Gastrocnemius medialis (tissue), 4 donors: ENCODE data around the gene EXOC3L4. TPM values are rescaled to one million over a fixed set of nuclear protein-coding genes. Genes with fewer than 3 reads are reported as not detected.

Experiments used
- ATAC-seq, 2 donors: fragments of 150-250 bp; one replicate each; pipeline ENCODE4 v1.9.1; 2016
- DNase-seq, 2 donors: peaks; one replicate each; pipeline ENCODE4 v3.0.0-alpha.2; 2019
- H3K27ac ChIP-seq, 4 donors: fragments of 200-600 bp; sonication (generic); 1 replicate in 1 of 4; 2 replicates in 3 of 4; pipeline ENCODE4 v1.5.1; 2016 to 2018; ENCODE audit warnings: mild to moderate bottlenecking in 2 of 4, moderate library complexity in 1 of 4
- H3K27me3 ChIP-seq, 3 donors: fragments of 200-600 bp; sonication (generic) in 2 of 3; 1 replicate in 1 of 3; 2 replicates in 2 of 3; pipeline versions ENCODE4 v1.5.1 to v1.6.0; 2016 to 2019; ENCODE audit warnings: mild to moderate bottlenecking in 1 of 3, moderate library complexity in 1 of 3
- H3K36me3 ChIP-seq, 2 donors: fragments of 200-600 bp; sonication (generic) in 1 of 2; one replicate each; pipeline ENCODE4 v1.5.1; 2017 to 2018
- H3K4me1 ChIP-seq, 2 donors: fragments of 200-600 bp; sonication (generic) in 1 of 2; one replicate each; pipeline ENCODE4 v1.5.1; 2016 to 2017; ENCODE audit warnings: mild to moderate bottlenecking in 2 of 2
- H3K4me3 ChIP-seq, 4 donors: fragments of 200-600 bp; sonication (generic) in 3 of 4; 1 replicate in 1 of 4; 2 replicates in 3 of 4; pipeline ENCODE4 v1.5.1; 2016 to 2019; ENCODE audit warnings: mild to moderate bottlenecking in 2 of 4
- H3K9me3 ChIP-seq, 3 donors: fragments of 200-600 bp; sonication (generic) in 2 of 3; 1 replicate in 1 of 3; 2 replicates in 2 of 3; pipeline ENCODE4 v1.5.1; 2016 to 2019
- CTCF ChIP-seq, 5 experiments: fragments of 450-650 bp in 3 of 5; fragments of 200-600 bp in 2 of 5; sonication (generic) in 2 of 5; IDR thresholded peaks in 4 of 5; conservative IDR thresholded peaks in 1 of 5; 1 replicate in 4 of 5; 2 replicates in 1 of 5; pipeline ENCODE4 v1.5.1; 2016 to 2019; ENCODE audit warnings: antibody characterized with exemption in 5 of 5, mild to moderate bottlenecking in 3 of 5, moderate library complexity in 3 of 5
- POLR2A ChIP-seq, 2 donors: fragments of 450-650 bp; IDR thresholded peaks; one replicate each; pipeline ENCODE4 v1.6.1; 2017; ENCODE audit warnings: antibody characterized with exemption in 2 of 2, mild to moderate bottlenecking in 2 of 2, moderate library complexity in 2 of 2
- in situ Hi-C, 4 donors: fragments of 200-750 bp; cut with MboI; loops; one replicate each; pipeline versions ENCODE4 v1.15.0 to v1.8.0; 2017; ENCODE audit warnings: low sequenced_read_pairs in 4 of 4
- intact Hi-C: fragments of 100-400 bp; cut with DNase I; formaldehyde crosslinking; loops from one replicate; pipeline ENCODE4 v1.15.1; 2023; ENCODE audit warnings: low total_unique reads
- total RNA-seq, 4 donors: library from RNA; depleted of rRNA; stranded (reverse); fragments of >200 nt; gene quantifications; one replicate each; pipeline versions ENCODE4 v1.1.0 to v1.2.3, GENCODE V29; 2016

Gene EXOC3L4
- total RNA-seq, 4 donors from 2014 or later = 0.35 to 2.4 TPM; not detected in 2

- TF ChIP-seq POLR2A (IDR thresholded peaks at IDR 0.05) = no peak
- TF ChIP-seq CTCF (IDR thresholded peaks at IDR 0.05 in 4 of 5, conservative IDR thresholded peaks at IDR 0.05 in 1 of 5) = no peak
- no peaks in the 10 kb centered on the region for H3K36me3 ChIP-seq
- no peak overlapping the region for H3K27ac ChIP-seq
- in situ Hi-C loops (no loop called here), intact Hi-C loops (loop anchor here (2.0 kb wide), 1 partner anchor 41 kb away; no protein-coding TSS in a partner anchor)
- no peaks in the 10 kb centered on the region for H3K9me3 ChIP-seq
- peaks cover 5 to 22% of the 10 kb centered on the region in 2 donors for H3K4me1 ChIP-seq
- ATAC-seq (no peak), DNase-seq (no peak)
- no peak overlapping the region for H3K4me3 ChIP-seq
- no peaks in the 10 kb centered on the region for H3K27me3 ChIP-seq
Measured at GRCh38 chr14:103157969-103158368, 63.4 kb downstream of the EXOC3L4 start.

- Histone ChIP-seq H3K27me3 (no peaks in the 10 kb centered on the region), H3K9me3 (no peaks in the 10 kb centered on the region), H3K27ac (no peak overlapping the region), H3K4me1 (peaks cover 5 to 22% of the 10 kb centered on the region in 2 donors), H3K36me3 (no peaks in the 10 kb centered on the region), H3K4me3 (no peak overlapping the region)
- in situ Hi-C loops (no loop called here), intact Hi-C loops (no loop called here)
- no peak for TF ChIP-seq POLR2A (IDR thresholded peaks at IDR 0.05)
- TF ChIP-seq CTCF (IDR thresholded peaks at IDR 0.05 in 4 of 5, conservative IDR thresholded peaks at IDR 0.05 in 1 of 5) = no peak
- ATAC-seq (no peak), DNase-seq (no peak)
Measured at GRCh38 chr14:103158688-103159087, 64.2 kb downstream of the EXOC3L4 start.

Other genes with a start within 250 kb of the EXOC3L4 start
- gene AMN, start 172.1 kb upstream of the EXOC3L4 start, total RNA-seq = 1 to 10 TPM in 1 of 4 donors, under 1 TPM in 1, not detected in 2; 0.42 to 4.3 TPM
- 10 to 100 TPM; 30.0 to 64.3 (median 32.6) TPM for gene CDC42BPB, start 37.2 kb upstream of the EXOC3L4 start, total RNA-seq
- not detected for gene LBHD2, start 10.5 kb upstream of the EXOC3L4 start, total RNA-seq
- 10 to 100 TPM; 14.8 to 72.9 (median 22.3) TPM for gene TNFAIP2, start 28.7 kb downstream of the EXOC3L4 start, total RNA-seq
- 100 to 1,000 TPM; 313 to 538 (median 374) TPM for gene EIF5, start 239.5 kb downstream of the EXOC3L4 start, total RNA-seq